H9 (cell line): ENCODE results near the gene MLPH. TPM values are rescaled to one million over a fixed set of nuclear protein-coding genes. Genes with fewer than 3 reads are reported as not detected.

Experiments
- DNase-seq: peaks from one replicate; pipeline ENCODE4 v3.0.0-alpha.2; 2017
- H2AFZ ChIP-seq: one replicate; pipeline ENCODE4 v1.6.1; 2013; ENCODE audit warnings: mild to moderate bottlenecking, low read length, control low read depth, moderate library complexity
- H2AK5ac ChIP-seq: 2 replicates; pipeline ENCODE4 v1.6.1; 2013; ENCODE audit warnings: low read length, control low read depth, mixed read lengths; ENCODE audit not compliant: insufficient read length
- H2BK120ac ChIP-seq: one replicate; pipeline ENCODE4 v1.6.1; 2013; ENCODE audit warnings: low read depth, mild to moderate bottlenecking, low read length, control low read depth, inconsistent platforms; ENCODE audit not compliant: poor library complexity, severe bottlenecking
- H2BK12ac ChIP-seq: 2 replicates; pipeline ENCODE4 v1.6.1; 2013; ENCODE audit warnings: low read length, control low read depth, mixed read lengths, low read depth; ENCODE audit not compliant: insufficient read length
- H2BK15ac ChIP-seq: 2 replicates; pipeline ENCODE4 v1.6.1; 2013; ENCODE audit warnings: low read depth, low read length, control low read depth
- H2BK20ac ChIP-seq: one replicate; pipeline ENCODE4 v1.6.1; 2013; ENCODE audit warnings: low read depth, mild to moderate bottlenecking, low read length, control low read depth, inconsistent platforms; ENCODE audit not compliant: poor library complexity, severe bottlenecking
- H2BK5ac ChIP-seq: 2 replicates; pipeline ENCODE4 v1.6.1; 2013; ENCODE audit warnings: low read length, control low read depth, mixed read lengths; ENCODE audit not compliant: insufficient read length
- H3K14ac ChIP-seq: 2 replicates; pipeline ENCODE4 v1.6.1; 2013; ENCODE audit warnings: low read length, control low read depth; ENCODE audit not compliant: insufficient read depth
- H3K18ac ChIP-seq: 2 replicates; pipeline ENCODE4 v1.6.1; 2013; ENCODE audit warnings: low read depth, mild to moderate bottlenecking, mixed read lengths, low read length, control low read depth; ENCODE audit not compliant: insufficient read length
- H3K23ac ChIP-seq: 2 replicates; pipeline ENCODE4 v1.6.1; 2013; ENCODE audit warnings: low read length, control low read depth, mixed read lengths, low read depth; ENCODE audit not compliant: insufficient read length
- H3K23me2 ChIP-seq: 2 replicates; pipeline ENCODE4 v1.6.1; 2013; ENCODE audit warnings: low read depth, mild to moderate bottlenecking, mixed read lengths, low read length, control low read depth; ENCODE audit not compliant: insufficient read length, poor library complexity, severe bottlenecking
- H3K27ac ChIP-seq: 2 replicates; pipeline ENCODE4 v1.5.1; 2013; ENCODE audit warnings: low read length, control low read depth, mixed read lengths, low read depth; ENCODE audit not compliant: insufficient read length
- H3K27me3 ChIP-seq: 2 replicates; pipeline ENCODE4 v1.6.1; 2013; ENCODE audit warnings: low read length, control low read depth, inconsistent platforms; ENCODE audit not compliant: insufficient read depth
- H3K4ac ChIP-seq: 2 replicates; pipeline ENCODE4 v1.6.1; 2013; ENCODE audit warnings: low read depth, mild to moderate bottlenecking, control low read depth, inconsistent platforms, low read length, moderate library complexity
- H3K4me1 ChIP-seq: 2 replicates; pipeline ENCODE4 v1.6.1; 2013; ENCODE audit warnings: low read length, control low read depth, inconsistent platforms; ENCODE audit not compliant: insufficient read depth
- H3K4me2 ChIP-seq: 2 replicates; pipeline ENCODE4 v1.6.1; 2013; ENCODE audit warnings: low read length, control low read depth, mixed read lengths; ENCODE audit not compliant: insufficient read length, insufficient read depth
- H3K56ac ChIP-seq: 2 replicates; pipeline ENCODE4 v1.6.1; 2013; ENCODE audit warnings: low read depth, mild to moderate bottlenecking, mixed read lengths, low read length, control low read depth; ENCODE audit not compliant: insufficient read length
- H3K79me1 ChIP-seq: 2 replicates; pipeline ENCODE4 v1.6.1; 2013; ENCODE audit warnings: low read depth, mild to moderate bottlenecking, moderate library complexity, low read length, control low read depth, inconsistent platforms; ENCODE audit not compliant: insufficient read depth, poor library complexity, severe bottlenecking
- H3K79me2 ChIP-seq: 2 replicates; pipeline ENCODE4 v1.6.1; 2013; ENCODE audit warnings: low read length, control low read depth, inconsistent platforms; ENCODE audit not compliant: insufficient read depth
- H3K9ac ChIP-seq: 2 replicates; pipeline ENCODE4 v1.6.1; 2013; ENCODE audit warnings: low read length, control low read depth, mixed read lengths; ENCODE audit not compliant: insufficient read length; ENCODE audit errors: extremely low read depth
- H3K9me3 ChIP-seq: one replicate; pipeline ENCODE4 v1.6.1; 2013; ENCODE audit warnings: low read depth, low read length, inconsistent platforms; ENCODE audit not compliant: control insufficient read depth
- H3T11ph ChIP-seq: one replicate; pipeline ENCODE4 v1.6.1; 2013; ENCODE audit warnings: mild to moderate bottlenecking, low read length, control low read depth, inconsistent platforms
- H4K20me1 ChIP-seq: one replicate; pipeline ENCODE4 v1.6.1; 2013; ENCODE audit not compliant: control insufficient read depth, insufficient read length, insufficient read depth
- H4K5ac ChIP-seq: 2 replicates; pipeline ENCODE4 v1.6.1; 2013; ENCODE audit warnings: low read depth, mild to moderate bottlenecking, mixed read lengths, low read length, control low read depth; ENCODE audit not compliant: insufficient read length
- H4K8ac ChIP-seq: replicated peaks from 2 replicates; pipeline ENCODE4 v1.6.1; 2013; ENCODE audit warnings: low read length, control low read depth, mixed read lengths, low read depth; ENCODE audit not compliant: insufficient read length
- H4K91ac ChIP-seq: 2 replicates; pipeline ENCODE4 v1.6.1; 2013; ENCODE audit warnings: low read depth, mild to moderate bottlenecking, moderate library complexity, mixed read lengths, low read length, control low read depth; ENCODE audit not compliant: insufficient read length
- H3K27ac Mint-ChIP-seq, 3 experiments: 2 replicates in 2 of 3; 3 replicates in 1 of 3; pipeline ENCODE4 v1.8.0; 2020 to 2021; ENCODE audit warnings: mixed read lengths in 3 of 3, mild to moderate bottlenecking in 1 of 3, moderate library complexity in 1 of 3
- H3K27me3 Mint-ChIP-seq: 2 replicates; pipeline ENCODE4 v1.8.0; 2021; ENCODE audit warnings: low read depth, mild to moderate bottlenecking, moderate library complexity, mixed read lengths
- H3K36me3 Mint-ChIP-seq, 3 experiments: 2 replicates in 2 of 3; 3 replicates in 1 of 3; pipeline ENCODE4 v1.8.0; 2020 to 2021; ENCODE audit warnings: low read depth in 3 of 3, mixed read lengths in 3 of 3; ENCODE audit not compliant: insufficient read depth in 1 of 3
- H3K4me1 Mint-ChIP-seq, 2 experiments: 2 replicates each; pipeline ENCODE4 v1.8.0; 2020; ENCODE audit warnings: mixed read lengths in 2 of 2
- H3K4me3 Mint-ChIP-seq, 2 experiments: 2 replicates in 1 of 2; 3 replicates in 1 of 2; pipeline ENCODE4 v1.8.0; 2020 to 2021; ENCODE audit warnings: mild to moderate bottlenecking in 2 of 2, mixed read lengths in 2 of 2, moderate library complexity in 1 of 2
- H3K9me3 Mint-ChIP-seq, 2 experiments: 2 replicates in 1 of 2; 3 replicates in 1 of 2; pipeline ENCODE4 v1.8.0; 2020; ENCODE audit warnings: mild to moderate bottlenecking in 2 of 2, mixed read lengths in 2 of 2, moderate library complexity in 1 of 2
- WGBS: extraction: QIAGEN DNeasy Blood & Tissue Kit; methylation state at CpG from one replicate; pipeline ENCODE4 v1.1.7; 2013; ENCODE audit warnings: missing lambda C conversion rate, low lambda C conversion rate, mixed read lengths; ENCODE audit not compliant: insufficient read length; ENCODE audit errors: extremely low coverage; 5-methylcytosine and 5-hydroxymethylcytosine counted together
- total RNA-seq: library from RNA; stranded (reverse); gene quantifications from 2 replicates; pipeline ENCODE4 v1.2.1, GENCODE V29; 2021
- TF ChIP-seq, protein P1 (sequence below): fragments of 200-600 bp; sonication (generic); conservative IDR thresholded peaks from 3 replicates; pipeline ENCODE4 v1.8.0; 2021; ENCODE audit warnings: antibody characterized with exemption, mild to moderate bottlenecking

Gene MLPH
- total RNA-seq, 1 experiment from 2014 or later, result 3.4 TPM

DNA sequence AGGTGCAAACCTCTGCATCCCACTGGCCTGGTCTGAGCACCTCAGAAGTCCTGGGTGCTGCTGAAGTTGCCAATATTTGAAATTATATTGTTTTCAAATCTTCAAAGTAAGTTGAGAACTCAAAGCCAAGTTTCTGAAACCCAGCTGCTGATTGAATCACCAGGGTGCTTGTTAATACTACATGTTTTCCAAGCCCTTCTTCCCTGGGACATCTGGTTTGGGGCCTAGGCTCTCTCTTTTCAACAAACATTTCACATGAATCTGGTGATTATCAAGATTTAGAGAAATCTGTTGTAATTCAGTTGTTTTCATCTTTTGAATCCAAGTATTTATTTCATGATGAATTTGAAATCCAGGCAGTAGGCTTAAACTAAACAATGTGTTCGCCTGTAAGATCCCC is 24.4 kb downstream of the MLPH start:
- Mint-ChIP-seq H3K27ac (no peak overlapping the region; a peak in 1 of 7 replicates), H3K9me3 (peaks cover 4% of the 10 kb centered on the region in 2 experiments; a peak in 4 of 5 replicates), H3K36me3 (peaks cover 0 to under 1% (median 0%) of the 10 kb centered on the region in 3 experiments; a peak in 3 of 7 replicates), H3K4me1 (peaks cover 3% of the 10 kb centered on the region in 2 experiments; a peak in 2 of 4 replicates), H3K27me3 (peaks cover 4% of the 10 kb centered on the region; the same call in 1 of the 2 replicates), H3K4me3 (no peak overlapping the region)
- Histone ChIP-seq H2BK15ac (no peak overlapping the region), H3K4me1 (no peaks in the 10 kb centered on the region), H3K23ac (no peak overlapping the region), H3T11ph (no peak overlapping the region), H2AK5ac (no peak overlapping the region), H3K4ac (no peak overlapping the region), H3K79me2 (no peaks in the 10 kb centered on the region), H3K9me3 (no peaks in the 10 kb centered on the region), H3K9ac (no peak overlapping the region), H3K4me2 (no peak overlapping the region), H4K20me1 (no peaks in the 10 kb centered on the region), H3K27ac (no peak overlapping the region), H2BK5ac (no peak overlapping the region), H4K91ac (no peak overlapping the region), H4K5ac (no peak overlapping the region), H3K18ac (no peak overlapping the region), H2BK12ac (no peak overlapping the region), H2BK120ac (no peak overlapping the region), H3K14ac (no peak overlapping the region), H3K79me1 (no peaks in the 10 kb centered on the region), H4K8ac (no peak overlapping the region), H3K56ac (no peak overlapping the region), H3K27me3 (no peaks in the 10 kb centered on the region), H3K23me2 (no peaks in the 10 kb centered on the region), H2BK20ac (no peak overlapping the region), H2AFZ (no peak overlapping the region)
- WGBS, result no CpG with 5 or more reads among the region's 1 CpG
- DNase-seq, result no peak
- TF ChIP-seq, protein P1, sequence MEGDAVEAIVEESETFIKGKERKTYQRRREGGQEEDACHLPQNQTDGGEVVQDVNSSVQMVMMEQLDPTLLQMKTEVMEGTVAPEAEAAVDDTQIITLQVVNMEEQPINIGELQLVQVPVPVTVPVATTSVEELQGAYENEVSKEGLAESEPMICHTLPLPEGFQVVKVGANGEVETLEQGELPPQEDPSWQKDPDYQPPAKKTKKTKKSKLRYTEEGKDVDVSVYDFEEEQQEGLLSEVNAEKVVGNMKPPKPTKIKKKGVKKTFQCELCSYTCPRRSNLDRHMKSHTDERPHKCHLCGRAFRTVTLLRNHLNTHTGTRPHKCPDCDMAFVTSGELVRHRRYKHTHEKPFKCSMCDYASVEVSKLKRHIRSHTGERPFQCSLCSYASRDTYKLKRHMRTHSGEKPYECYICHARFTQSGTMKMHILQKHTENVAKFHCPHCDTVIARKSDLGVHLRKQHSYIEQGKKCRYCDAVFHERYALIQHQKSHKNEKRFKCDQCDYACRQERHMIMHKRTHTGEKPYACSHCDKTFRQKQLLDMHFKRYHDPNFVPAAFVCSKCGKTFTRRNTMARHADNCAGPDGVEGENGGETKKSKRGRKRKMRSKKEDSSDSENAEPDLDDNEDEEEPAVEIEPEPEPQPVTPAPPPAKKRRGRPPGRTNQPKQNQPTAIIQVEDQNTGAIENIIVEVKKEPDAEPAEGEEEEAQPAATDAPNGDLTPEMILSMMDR, result no peak
